Mucosa of rectum (tissue), 2 donors: ENCODE results near the gene CT47C1.
"Not testable (repeated sequence)": the region's sequence is repeated elsewhere in the genome, so short reads cannot be mapped to it uniquely, and the experiment has no call there.

Experiments used
- H3K27ac ChIP-seq, 2 donors: one replicate each; pipeline ENCODE4 v1.7.0; 2013; ENCODE audit warnings: inconsistent platforms in 2 of 2, low read depth in 2 of 2, low read length in 2 of 2
- H3K27me3 ChIP-seq, 2 donors: one replicate each; pipeline ENCODE4 v1.7.0; 2013; ENCODE audit warnings: low read length in 2 of 2; ENCODE audit not compliant: control insufficient read depth in 2 of 2, insufficient read depth in 2 of 2
- H3K36me3 ChIP-seq, 2 donors: one replicate each; pipeline ENCODE4 v1.7.0; 2013; ENCODE audit warnings: low read length in 2 of 2; ENCODE audit not compliant: control insufficient read depth in 2 of 2, insufficient read depth in 2 of 2
- H3K4me1 ChIP-seq, 2 donors: one replicate each; pipeline ENCODE4 v1.7.0; 2013; ENCODE audit warnings: low read length in 2 of 2, mild to moderate bottlenecking in 1 of 2; ENCODE audit not compliant: control insufficient read depth in 2 of 2, insufficient read depth in 2 of 2
- H3K4me3 ChIP-seq, 2 donors: one replicate each; pipeline ENCODE4 v1.7.0; 2013; ENCODE audit warnings: low read length in 2 of 2
- H3K9ac ChIP-seq, 2 donors: one replicate each; pipeline ENCODE4 v1.7.0; 2013; ENCODE audit warnings: low read length in 2 of 2, low read depth in 1 of 2, mild to moderate bottlenecking in 1 of 2
- H3K9me3 ChIP-seq, 2 donors: one replicate each; pipeline ENCODE4 v1.7.0; 2013; ENCODE audit warnings: low read length in 2 of 2; ENCODE audit not compliant: control insufficient read depth in 2 of 2
- donor health status: healthy.
- donor health status: Normal muscosa, but diverticular disease.

Gene CT47C1

GRCh38 chrX:119072744-119073143 is at the start of gene CT47C1:
Gene CT47C1 (plus strand): TSS chrX:119072993. CDS start chrX:119073226, 233 bp downstream.
- H3K4me3 ChIP-seq, result no peak within 1 kb of the TSS

GRCh38 chrX:119025900-119026299 is 46.9 kb upstream of the CT47C1 start:
- no peaks in the 10 kb centered on the region for H3K36me3 ChIP-seq
- no peak overlapping the region for H3K27ac ChIP-seq
- no peaks in the 10 kb centered on the region for H3K27me3 ChIP-seq
- H3K9ac ChIP-seq, result no peak overlapping the region
- no peak overlapping the region for H3K4me3 ChIP-seq
- H3K9me3 ChIP-seq, result no peaks in the 10 kb centered on the region
- no peaks in the 10 kb centered on the region for H3K4me1 ChIP-seq

More at GRCh38 chrX:119072744-119073143, at the start of gene CT47C1:
- Histone ChIP-seq H3K27ac (no peak within 1 kb of the TSS), H3K4me1 (no peaks in the 10 kb centered on the region), H3K9ac (no peak within 1 kb of the TSS), H3K9me3 (no peaks in the 10 kb centered on the region), H3K36me3 (no peaks in the 10 kb centered on the region), H3K27me3 (peaks cover 3 to 9% of the 10 kb centered on the region in 2 donors)

GRCh38 chrX:119026344-119026743 is 46.4 kb upstream of the CT47C1 start:
- not testable (repeated sequence) for H3K27me3 ChIP-seq, H3K9ac ChIP-seq, H3K36me3 ChIP-seq, H3K4me3 ChIP-seq, H3K4me1 ChIP-seq, H3K9me3 ChIP-seq, H3K27ac ChIP-seq

- H3K27me3 ChIP-seq, H3K4me3 ChIP-seq, H3K4me1 ChIP-seq, H3K36me3 ChIP-seq, H3K9ac ChIP-seq, H3K27ac ChIP-seq, H3K9me3 ChIP-seq: not testable (repeated sequence)
Measured at GRCh38 chrX:119027960-119028732, 44.6 kb upstream of the CT47C1 start.

- Histone ChIP-seq H3K27ac (no peak overlapping the region), H3K4me1 (no peaks in the 10 kb centered on the region), H3K4me3 (no peak overlapping the region), H3K9me3 (no peaks in the 10 kb centered on the region), H3K9ac (no peak overlapping the region), H3K27me3 (no peaks in the 10 kb centered on the region), H3K36me3 (no peaks in the 10 kb centered on the region)
Measured at GRCh38 chrX:119028733-119029330, 44.0 kb upstream of the CT47C1 start.

- not testable (repeated sequence) for H3K36me3 ChIP-seq, H3K9me3 ChIP-seq, H3K4me1 ChIP-seq, H3K27me3 ChIP-seq, H3K9ac ChIP-seq, H3K4me3 ChIP-seq, H3K27ac ChIP-seq
Measured at GRCh38 chrX:119029656-119030055, 43.1 kb upstream of the CT47C1 start.

- Histone ChIP-seq H3K9ac (no peak overlapping the region), H3K27me3 (no peaks in the 10 kb centered on the region), H3K9me3 (no peaks in the 10 kb centered on the region), H3K27ac (no peak overlapping the region), H3K36me3 (no peaks in the 10 kb centered on the region), H3K4me1 (no peaks in the 10 kb centered on the region), H3K4me3 (no peak overlapping the region)
Measured at GRCh38 chrX:119030990-119031389, 41.8 kb upstream of the CT47C1 start.

- peaks cover 0 to 5% of the 10 kb centered on the region in 2 donors for H3K4me1 ChIP-seq
- H3K36me3 ChIP-seq, result no peaks in the 10 kb centered on the region
- no peaks in the 10 kb centered on the region for H3K27me3 ChIP-seq
- no peaks in the 10 kb centered on the region for H3K9me3 ChIP-seq
- no peak overlapping the region for H3K9ac ChIP-seq
- H3K27ac ChIP-seq, result no peak overlapping the region
- no peak overlapping the region for H3K4me3 ChIP-seq
Measured at GRCh38 chrX:119036107-119037029, 36.4 kb upstream of the CT47C1 start.

GRCh38 chrX:119040432-119040831 is 32.4 kb upstream of the CT47C1 start:
- peaks cover 0 to 5% of the 10 kb centered on the region in 2 donors for H3K4me1 ChIP-seq
- H3K9me3 ChIP-seq, result no peaks in the 10 kb centered on the region
- H3K36me3 ChIP-seq, result no peaks in the 10 kb centered on the region
- H3K4me3 ChIP-seq, result no peak overlapping the region
- no peak overlapping the region for H3K27ac ChIP-seq
- no peaks in the 10 kb centered on the region for H3K27me3 ChIP-seq
- H3K9ac ChIP-seq, result no peak overlapping the region

GRCh38 chrX:119041175-119041574 is 31.6 kb upstream of the CT47C1 start:
- H3K4me1 ChIP-seq, result peaks cover 0 to 5% of the 10 kb centered on the region in 2 donors
- H3K9ac ChIP-seq, result no peak overlapping the region
- no peaks in the 10 kb centered on the region for H3K27me3 ChIP-seq
- H3K36me3 ChIP-seq, result no peaks in the 10 kb centered on the region
- H3K9me3 ChIP-seq, result no peaks in the 10 kb centered on the region
- H3K27ac ChIP-seq, result peak overlapping the region; percentile 46 to 48
- H3K4me3 ChIP-seq, result no peak overlapping the region
